Inferior parietal cortex (tissue), 1 donor: ENCODE data around the gene USF2.
A peak's percentile ranks its signal among the peaks of the same experiment; 100 is the strongest.

Source experiments
- DNase-seq: peaks from one replicate; pipeline ENCODE4 v3.0.0-alpha.2; 2016; ENCODE audit errors: extremely low spot score

Gene USF2

DNA sequence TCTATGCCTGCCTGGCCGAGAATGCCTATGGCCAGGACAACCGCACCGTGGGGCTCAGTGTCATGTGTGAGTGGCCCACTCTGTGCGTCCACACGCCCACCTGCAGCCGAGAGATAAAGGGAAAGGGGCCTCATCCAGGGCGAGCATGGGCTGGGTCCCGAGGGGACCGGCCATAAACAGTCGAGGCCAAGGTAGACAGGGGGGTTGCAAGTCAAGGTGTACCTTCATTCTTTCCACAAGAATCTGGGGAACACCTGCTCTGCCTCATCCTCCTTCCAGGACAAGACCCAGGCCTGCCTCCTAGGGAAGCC is 31.5 kb downstream of the USF2 start:
- DNase-seq = no peak

GRCh38 chr19:35301961-35302360 is 33.2 kb downstream of the USF2 start:
- DNase-seq = no peak

- no peak for DNase-seq
Measured at GRCh38 chr19:35302446-35302845, 33.7 kb downstream of the USF2 start.

DNA sequence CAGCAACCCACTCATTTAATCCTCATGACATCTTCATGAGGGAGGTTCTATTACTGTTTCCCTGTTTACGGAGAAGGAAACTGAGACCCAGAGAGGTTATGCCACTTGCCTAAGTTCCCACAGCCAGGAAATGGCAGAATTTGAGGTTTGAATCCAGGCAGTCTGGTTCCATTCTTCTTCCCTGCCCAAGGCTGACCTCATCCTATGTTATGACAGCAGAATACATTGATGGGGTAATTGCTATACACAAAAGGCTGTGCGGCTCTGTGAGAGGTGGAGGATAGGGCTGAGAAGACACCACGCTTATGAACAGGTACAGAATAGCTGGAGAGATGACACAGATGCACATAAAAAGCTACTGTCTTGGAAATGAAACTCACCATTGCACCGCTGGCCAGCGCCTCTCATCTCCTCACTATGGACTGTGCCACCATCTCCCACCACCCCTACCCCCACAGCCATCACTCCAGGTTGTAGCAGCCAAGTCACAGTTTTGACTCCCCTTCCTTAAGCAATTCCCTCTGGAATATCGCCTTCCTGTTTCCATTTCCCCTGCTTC is 34.7 kb downstream of the USF2 start:
- no peak for DNase-seq

DNA sequence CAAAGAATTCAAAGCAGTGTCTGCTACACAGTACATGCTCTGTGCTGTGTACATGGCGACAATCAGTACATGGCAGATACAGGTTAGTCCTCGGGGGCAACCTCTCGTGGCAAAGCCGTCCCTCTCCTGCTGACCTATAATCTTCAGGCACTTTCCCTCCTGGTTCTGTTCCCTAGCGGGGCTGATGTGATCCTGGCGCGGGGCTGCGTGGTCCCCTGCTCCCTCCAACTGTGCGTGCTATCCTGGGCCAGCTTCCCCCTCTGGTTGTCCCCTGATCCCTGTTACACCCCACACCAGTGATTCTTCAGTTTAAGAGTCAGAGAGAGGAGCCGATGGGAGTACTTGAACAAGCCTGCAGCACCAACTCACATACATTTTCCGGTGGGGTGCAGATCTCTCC is 35.3 kb downstream of the USF2 start:
- no peak for DNase-seq

DNA sequence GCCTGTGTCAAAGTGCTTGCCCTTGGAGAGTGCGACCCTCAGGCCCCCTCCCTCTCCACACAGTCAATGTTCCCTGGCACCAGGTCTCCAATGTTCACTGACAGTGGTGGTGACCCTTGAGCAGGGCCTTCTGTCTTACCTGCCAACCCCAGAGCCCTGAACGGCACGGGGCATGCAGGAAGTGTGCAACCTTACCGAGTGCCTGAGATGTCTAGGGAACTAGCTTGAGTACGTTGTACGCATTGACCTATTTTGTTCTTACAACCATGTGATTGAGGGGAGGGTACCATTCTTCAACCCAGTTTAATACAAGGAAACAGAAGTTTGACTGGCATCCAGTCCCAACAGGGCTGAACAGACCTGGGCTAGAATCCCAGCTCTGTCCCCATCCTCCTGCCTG is 36.4 kb downstream of the USF2 start:
- DNase-seq = no peak

DNA sequence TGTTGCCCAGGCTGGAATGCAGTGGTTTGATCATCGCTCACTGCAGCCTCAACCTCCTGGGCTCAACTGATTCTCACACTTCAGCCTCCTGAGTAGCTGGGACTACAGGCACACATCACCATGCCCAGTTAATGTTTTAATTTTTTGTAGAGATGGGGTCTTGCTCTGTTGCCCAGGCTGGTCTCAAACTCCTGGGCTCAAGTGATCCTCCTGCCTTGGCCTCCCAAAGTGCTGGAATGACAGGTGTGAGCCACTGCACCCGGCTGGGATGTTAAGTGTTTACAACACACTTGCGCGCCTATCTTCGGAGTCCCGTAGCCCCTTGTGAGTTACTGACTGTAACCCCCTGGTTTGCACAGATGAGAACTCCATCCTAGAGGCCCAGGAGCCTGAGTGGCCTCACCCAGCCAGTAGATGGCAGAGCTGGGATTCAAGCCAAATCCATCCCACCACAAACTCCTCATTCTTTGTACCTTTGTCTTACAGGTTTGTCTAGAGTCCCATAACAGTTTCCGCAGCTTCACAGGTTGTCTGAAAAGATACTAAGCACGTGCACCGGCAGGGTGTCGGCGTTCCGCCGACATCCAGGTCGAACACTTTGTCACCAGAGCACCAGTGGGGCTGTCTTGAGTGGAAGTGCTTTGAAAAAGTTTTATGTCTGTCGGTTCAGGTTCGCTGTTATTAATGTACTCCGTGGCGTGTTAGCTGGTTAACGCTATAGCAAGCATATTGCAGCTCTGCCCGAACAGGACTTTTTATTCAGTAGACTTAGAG is 37.9 kb downstream of the USF2 start:
- no peak for DNase-seq

DNA sequence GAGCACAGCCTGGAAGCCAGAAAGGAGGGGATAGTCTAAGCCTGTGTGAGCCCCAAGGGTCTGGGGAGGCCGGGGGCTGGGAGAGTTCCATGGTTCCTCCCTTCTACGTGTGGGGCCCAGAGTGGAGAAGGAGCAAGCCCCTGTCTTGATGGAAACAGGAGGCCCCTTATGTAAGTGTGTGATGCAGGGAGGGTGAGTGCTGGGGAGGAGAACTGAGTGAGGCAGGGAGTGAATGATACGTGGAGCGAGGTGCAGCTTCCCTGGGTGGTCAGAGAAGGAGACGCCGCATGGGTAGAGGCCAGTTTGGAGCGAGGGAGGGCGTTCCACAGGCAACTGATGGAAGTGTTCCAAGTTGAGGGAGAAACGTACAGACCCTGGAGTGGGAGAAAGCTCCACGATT is 39.2 kb downstream of the USF2 start:
- DNase-seq = no peak

DNA sequence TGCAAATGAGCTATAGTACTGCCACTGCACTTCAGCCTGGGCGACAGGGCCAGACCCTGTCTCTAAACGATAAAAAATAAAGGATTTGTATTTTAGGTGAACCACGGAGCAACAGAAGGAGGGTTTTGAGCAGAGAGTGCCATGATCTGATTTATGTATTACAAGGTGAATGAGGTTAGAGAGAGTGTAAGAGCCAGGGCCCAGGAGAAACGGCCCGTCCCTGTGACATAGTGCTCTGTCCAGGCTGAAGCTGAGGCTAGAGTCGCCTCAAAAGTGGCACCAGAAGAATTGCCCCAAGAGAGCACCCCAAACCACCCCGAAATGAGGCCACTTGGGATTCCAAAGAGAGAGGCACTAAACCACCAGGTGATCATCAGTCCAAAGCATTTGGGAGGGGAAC is 40.1 kb downstream of the USF2 start:
- no peak for DNase-seq

DNA sequence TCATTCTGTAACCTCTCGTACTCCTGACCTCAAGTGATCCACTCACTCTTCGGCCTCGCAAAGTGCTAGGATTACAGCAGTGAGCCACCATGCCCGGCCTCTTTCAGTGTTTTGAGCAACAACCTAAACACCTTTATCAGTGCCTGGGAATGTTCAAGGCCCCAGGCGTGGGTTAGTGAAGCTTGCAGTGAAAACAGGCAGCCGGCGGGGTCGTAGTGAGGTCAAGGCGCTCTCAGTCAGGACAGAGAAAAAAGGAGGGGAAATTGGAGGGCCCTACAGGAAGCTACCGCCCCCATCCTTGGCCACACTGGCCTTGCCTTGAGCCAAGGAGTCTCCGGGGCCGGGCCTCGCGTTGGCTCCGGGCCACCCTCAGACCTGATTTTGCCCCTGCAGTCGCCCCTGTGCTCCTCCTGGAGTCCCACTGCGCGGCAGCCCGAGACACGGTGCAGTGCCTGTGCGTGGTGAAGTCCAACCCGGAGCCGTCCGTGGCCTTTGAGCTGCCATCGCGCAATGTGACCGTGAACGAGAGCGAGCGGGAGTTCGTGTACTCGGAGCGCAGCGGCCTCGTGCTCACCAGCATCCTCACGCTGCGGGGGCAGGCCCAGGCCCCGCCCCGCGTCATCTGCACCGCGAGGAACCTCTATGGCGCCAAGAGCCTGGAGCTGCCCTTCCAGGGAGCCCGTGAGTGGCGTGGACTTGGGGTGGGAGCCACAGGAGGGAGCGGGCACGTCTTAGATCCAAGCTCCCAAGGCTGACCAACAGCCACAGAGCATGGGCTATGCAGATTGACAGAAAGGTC is 40.9 kb downstream of the USF2 start:
- DNase-seq = no peak

- no peak for DNase-seq
Measured at GRCh38 chr19:35310331-35310730, 41.6 kb downstream of the USF2 start.

DNA sequence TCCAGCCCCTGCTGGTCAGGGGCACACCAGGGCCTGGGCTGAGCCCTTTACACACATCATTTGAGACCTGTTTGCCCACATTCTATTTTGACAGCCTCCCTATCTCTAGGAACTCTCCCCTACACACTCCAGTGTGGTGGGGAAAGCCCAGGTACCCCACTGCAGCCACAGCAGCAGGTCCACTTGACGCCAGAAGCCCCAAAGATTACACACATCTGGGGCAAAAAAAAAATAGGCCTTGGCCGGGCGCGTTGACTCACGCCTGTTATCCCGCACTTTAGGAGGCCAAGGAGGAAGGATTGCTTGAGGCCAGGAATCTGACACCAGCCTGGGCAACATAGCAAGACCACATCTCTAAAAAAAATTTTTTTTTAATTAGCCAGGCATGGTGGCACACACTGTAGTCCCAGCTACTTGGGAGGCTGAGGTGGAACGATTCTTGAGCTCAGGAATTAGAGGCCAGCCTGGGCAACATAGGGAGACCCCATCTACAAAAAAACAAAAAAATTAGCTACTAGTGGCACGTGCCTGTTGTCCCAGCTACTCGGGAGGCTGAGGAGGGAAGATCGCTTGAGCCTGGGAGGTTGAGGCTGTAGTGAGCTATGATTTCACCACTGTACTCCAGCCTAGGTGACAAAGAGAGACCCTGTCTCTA is 42.2 kb downstream of the USF2 start:
- no peak for DNase-seq

DNA sequence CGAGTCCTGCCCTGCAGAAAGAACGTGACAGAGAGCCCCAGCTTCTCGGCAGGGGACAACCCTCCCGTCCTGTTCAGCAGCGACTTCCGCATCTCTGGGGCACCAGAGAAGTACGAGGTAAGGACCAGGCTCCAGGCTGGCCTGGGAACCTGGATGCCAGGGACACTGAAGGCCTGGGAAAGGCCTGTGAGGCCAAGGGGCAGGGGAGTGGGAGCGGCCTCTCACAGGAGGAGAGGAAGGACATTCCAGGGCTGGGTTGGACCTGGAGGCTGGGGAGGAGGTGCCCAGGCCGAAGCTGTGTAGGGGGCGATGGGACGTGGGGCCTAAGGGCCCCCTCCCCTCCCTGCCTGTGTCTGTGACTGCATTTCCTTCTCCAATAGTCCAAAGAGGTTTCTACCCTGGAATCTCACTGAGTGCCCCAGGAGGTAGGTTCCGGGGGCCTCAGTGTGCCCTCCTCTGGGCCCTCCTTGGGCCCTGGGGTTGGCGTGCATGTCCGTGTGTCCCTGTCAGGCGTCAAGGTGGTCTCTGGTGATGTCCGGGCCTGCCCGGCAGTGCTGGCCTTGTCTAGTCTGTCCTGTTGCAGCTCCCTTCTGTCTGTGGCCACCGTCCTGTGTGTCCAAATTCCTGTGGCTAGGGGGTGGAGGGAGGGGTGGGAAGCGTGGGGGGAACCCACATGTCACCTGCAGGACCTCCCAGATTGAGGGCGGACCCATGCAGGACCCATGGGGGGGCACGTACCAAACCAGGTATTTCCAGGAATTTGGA is 43.3 kb downstream of the USF2 start:
- no peak for DNase-seq

DNA sequence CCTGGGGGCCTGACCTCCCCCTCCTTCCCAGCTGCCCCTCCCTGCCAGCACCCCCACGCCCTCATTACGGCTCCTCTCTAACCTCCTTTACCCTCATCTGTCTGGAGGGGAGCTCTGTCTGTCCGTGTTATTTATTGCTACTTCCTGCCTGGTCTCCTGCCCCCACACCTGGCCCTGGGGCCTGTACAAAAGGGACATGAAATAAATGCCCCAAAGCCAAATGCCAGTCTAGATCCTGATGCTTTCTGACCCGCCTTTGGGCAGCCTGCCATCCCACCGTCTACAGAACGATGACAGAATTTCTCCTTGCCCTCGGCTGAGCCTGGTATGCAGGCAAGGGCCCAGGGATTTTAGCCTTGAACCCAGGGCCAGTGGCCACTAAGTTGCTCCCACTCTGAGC is 44.8 kb downstream of the USF2 start:
- no peak for DNase-seq

DNA sequence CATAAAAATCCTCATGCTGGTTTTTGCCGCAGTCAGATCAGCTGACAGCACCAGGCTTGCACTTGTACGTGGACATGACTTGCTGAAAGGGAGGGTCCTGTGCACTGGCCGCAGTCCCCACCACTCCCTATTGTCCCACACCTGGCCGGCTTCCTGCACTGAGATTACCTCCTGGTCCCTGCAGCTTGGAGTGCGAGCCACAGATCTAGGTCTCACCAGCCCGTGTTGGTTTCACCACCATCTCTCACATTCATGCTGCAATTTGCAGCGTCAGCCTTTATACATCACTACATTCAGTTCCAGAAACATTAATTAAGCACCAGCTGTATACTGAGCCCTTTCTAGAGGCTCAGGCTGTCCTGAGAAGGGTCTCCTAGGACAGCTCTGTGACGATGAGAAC is 45.3 kb downstream of the USF2 start:
- DNase-seq = no peak

DNA sequence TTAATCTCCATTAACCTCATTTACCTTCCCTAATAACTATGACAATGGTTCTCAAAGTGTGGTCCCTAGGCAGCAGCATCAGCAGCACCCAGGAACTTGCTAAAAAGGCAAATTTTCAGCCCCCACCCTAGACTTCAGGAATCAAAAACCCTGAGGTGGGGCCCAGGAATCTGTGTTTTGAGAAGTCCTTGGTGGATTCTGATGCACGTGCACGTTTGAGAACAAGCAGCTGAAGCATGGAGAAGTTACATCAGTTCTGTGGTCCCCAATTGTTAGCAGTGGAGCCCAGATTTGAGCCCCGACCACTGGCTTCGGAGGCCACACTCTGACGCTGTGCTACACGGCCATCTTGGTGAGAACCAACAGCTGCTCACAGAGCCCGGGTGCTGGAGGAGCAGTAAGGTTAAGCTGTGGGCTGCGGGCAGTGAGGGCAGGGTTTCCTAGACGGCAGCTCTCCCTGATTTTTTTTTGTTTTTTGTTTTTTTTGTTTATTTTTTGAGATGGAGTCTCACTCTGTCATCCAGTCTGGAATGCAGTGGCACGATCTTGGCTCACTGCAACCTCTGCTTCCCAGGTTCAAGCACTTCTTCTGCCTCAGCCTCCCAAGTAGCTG is 46.2 kb downstream of the USF2 start:
- no peak for DNase-seq

GRCh38 chr19:35315883-35316282 is 47.1 kb downstream of the USF2 start:
- no peak for DNase-seq

DNA sequence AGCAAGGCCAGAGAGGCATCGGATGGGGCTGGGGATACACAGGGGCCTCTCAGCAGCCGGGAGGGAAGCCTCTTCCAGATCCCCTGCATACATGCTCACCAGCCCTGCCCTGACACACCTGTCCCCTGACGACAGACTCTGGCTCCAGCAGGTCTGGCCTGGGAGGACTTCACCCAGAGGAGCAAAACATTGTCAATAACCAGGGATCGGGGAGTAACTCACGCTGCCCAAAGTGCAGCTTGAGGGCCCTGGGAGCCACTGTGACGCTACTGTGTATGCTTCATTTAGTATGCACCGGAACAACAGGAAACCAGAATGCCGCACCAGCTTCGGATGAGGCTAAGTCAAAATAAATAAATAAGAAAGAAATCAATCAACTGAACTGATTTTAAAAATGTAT is 47.8 kb downstream of the USF2 start:
- no peak for DNase-seq

- DNase-seq = no peak
Measured at GRCh38 chr19:35317464-35318043, 48.8 kb downstream of the USF2 start.

DNA sequence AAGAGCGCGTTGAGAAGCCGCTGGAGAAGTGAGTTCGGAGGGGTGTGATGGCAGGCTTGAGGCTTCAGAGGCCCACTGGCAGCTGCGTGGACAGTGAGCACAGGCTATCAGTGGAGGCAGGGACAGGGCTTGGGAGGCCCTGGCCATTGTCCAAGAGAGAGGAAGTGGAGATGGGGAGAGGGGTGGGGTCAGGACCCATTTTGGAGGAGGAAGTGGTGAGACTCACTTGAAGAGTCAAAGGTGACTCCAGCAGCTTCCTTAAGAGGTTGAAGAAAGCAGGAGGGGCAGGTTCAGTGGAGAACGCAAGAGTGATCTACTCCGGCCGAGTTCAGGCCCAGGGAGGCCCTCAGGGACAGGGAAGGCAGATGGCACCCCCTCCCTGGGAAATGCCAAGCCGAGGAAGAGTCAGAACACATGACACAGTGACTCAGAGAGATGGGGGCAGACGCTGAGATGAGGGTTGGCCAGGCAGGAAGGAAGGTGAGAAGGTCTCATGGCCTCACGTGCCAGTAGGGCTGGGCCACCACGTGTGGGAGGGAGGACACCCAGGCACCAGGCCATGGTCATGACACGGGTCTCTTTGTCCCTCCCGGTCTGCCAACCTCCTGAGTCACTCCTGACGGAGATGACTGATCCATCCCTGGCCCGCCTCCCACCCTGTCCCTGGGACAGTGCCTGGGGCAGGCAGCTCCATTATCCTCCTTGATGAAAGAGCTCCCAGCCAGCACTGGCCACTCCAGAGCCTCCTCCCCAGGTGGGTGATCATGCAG is 50.1 kb downstream of the USF2 start:
- peak; percentile 54 for DNase-seq
